Activated T-helper 1 cell treated with anti-CD3 and anti-CD28 coated beads, Interleukin-2, amount 50 U/mL, for 16 hours (primary cell): Measurements from ENCODE around the gene ACBD4.

Source experiments
- DNase-seq, 2 donors: peaks; one replicate each; pipeline ENCODE4 v3.0.0-alpha.2; 2020; ENCODE audit warnings: low read depth in 1 of 2, low spot score in 1 of 2

The ACBD4 gene

DNA sequence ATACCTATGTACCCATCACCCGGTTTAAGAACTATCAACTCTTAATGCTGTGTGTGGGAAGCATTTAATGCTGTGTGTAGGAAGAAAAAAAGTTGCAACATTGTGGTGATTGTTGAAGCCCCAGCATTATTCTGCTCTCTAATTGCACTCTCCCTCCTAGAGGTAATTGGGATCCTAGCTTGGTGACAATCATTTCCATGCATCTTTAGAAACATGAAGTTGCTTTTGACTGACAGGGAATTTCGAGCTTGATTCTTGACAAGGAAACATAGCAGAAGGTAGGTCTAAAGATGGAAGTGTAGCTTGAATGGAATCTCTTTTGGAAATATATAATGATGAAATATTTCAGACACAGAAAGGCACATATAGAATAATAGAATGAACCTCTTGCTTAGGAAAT lies 53.5 kb downstream of the ACBD4 start:
- DNase-seq, result no peak

- DNase-seq, result no peak
These were observed 55.2 kb downstream of the ACBD4 start for GRCh38 chr17:45190503-45191255.
